AG04450 (cell line): ENCODE results near the gene SMCR8. TPM values are rescaled to one million over a fixed set of nuclear protein-coding genes. Genes with fewer than 3 reads are reported as not detected.
"Not testable (repeated sequence)": the region's sequence is repeated elsewhere in the genome, so short reads cannot be mapped to it uniquely, and the experiment has no call there.

ENCODE experiments used
- CTCF ChIA-PET: fragments of 300-600, 350-600 bp; formaldehyde crosslinking; extraction: SDS; loops from one replicate; lab custom pipeline; 2022; ENCODE audit warnings: antibody characterized with exemption, inconsistent platforms; lab: Charles Lee
- POLR2A ChIA-PET: fragments of 350-600 bp; formaldehyde crosslinking; extraction: SDS; loops from one replicate; lab custom pipeline; 2021; ENCODE audit warnings: antibody characterized with exemption, inconsistent platforms; lab: Yijun Ruan, JAX
- DNase-seq: peaks from one replicate; pipeline ENCODE4 v3.0.0-alpha.2; 2011; ENCODE audit warnings: low read depth, low spot score
- H3K27ac ChIP-seq: one replicate; pipeline ENCODE4 v1.5.1; 2012; ENCODE audit warnings: low read depth, low read length, control low read depth
- H3K27me3 ChIP-seq: one replicate; pipeline ENCODE4 v1.6.0; 2012; ENCODE audit warnings: low read length; ENCODE audit not compliant: control insufficient read depth, insufficient read depth
- H3K4me3 ChIP-seq: 2 replicates; pipeline ENCODE4 v1.5.1; 2011; ENCODE audit warnings: mild to moderate bottlenecking, low read depth, low read length, control low read depth
- H3K9me3 ChIP-seq: 2 replicates; pipeline ENCODE4 v1.5.1; 2012; ENCODE audit warnings: low read length; ENCODE audit not compliant: control insufficient read depth, insufficient read depth
- CTCF ChIP-seq: IDR thresholded peaks from 2 replicates; pipeline ENCODE4 v1.5.1; 2011; ENCODE audit warnings: low read depth, low read length, control low read depth, inconsistent platforms
- polyA plus RNA-seq: library from polyadenylated mRNA; depleted of rRNA; stranded (reverse); fragments of >200 nt; gene quantifications from 2 replicates; pipeline ENCODE4 v1.2.3, GENCODE V29; 2011

SMCR8 gene
- polyA plus RNA-seq, 1 experiment, result 8.5 TPM

GRCh38 chr17:18281788-18282187 lies 33.3 kb upstream of the SMCR8 start:
- H3K27me3 ChIP-seq, result no peaks in the 10 kb centered on the region
- DNase-seq, result no peak
- no peaks in the 10 kb centered on the region for H3K9me3 ChIP-seq
- no peak for TF ChIP-seq CTCF
- CTCF ChIA-PET, result no interaction called here
- no peak overlapping the region for H3K27ac ChIP-seq
- POLR2A ChIA-PET, result no interaction called here
- no peak overlapping the region for H3K4me3 ChIP-seq

DNA sequence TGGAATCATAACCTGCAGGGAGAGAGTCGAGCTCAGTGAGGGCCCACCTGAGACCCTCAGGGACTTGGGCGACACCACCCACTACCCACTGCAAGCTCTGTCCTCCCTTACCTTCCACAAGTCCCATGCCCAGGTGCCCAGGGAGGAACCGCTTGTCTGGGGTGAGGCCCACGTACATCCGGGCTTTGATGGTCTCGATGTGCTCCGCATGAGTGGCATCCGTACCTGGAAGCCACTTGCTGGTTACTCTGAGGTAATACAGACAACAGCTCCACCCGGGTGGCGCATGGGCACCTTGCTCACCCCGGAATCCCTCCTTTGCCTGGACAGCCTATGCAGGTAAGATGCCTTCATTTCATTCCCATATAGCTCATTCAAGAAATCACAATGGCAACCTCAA lies 29.8 kb upstream of the SMCR8 start:
- no peak for TF ChIP-seq CTCF
- no peaks in the 10 kb centered on the region for H3K27me3 ChIP-seq
- H3K9me3 ChIP-seq, result no peaks in the 10 kb centered on the region
- no peak overlapping the region for H3K27ac ChIP-seq
- ChIA-PET POLR2A (no interaction called here), CTCF (no interaction called here)
- no peak overlapping the region for H3K4me3 ChIP-seq
- DNase-seq, result no peak

GRCh38 chr17:18291718-18292540 lies 23.2 kb upstream of the SMCR8 start:
- Histone ChIP-seq H3K27me3 (no peaks in the 10 kb centered on the region), H3K27ac (no peak overlapping the region), H3K9me3 (no peaks in the 10 kb centered on the region), H3K4me3 (no peak overlapping the region)
- ChIA-PET CTCF (interaction anchor here (0.8 kb wide), 1 partner anchor 28 kb away, joined by 3 read pairs; no protein-coding TSS in a partner anchor), POLR2A (interaction anchor here (0.5 kb wide), 1 partner anchor 9 kb away, joined by 3 read pairs; no protein-coding TSS in a partner anchor)
- DNase-seq, result no peak
- TF ChIP-seq CTCF, result no peak

- H3K9me3 ChIP-seq, CTCF ChIA-PET, H3K27ac ChIP-seq, H3K27me3 ChIP-seq, DNase-seq, H3K4me3 ChIP-seq, POLR2A ChIA-PET: not testable (repeated sequence)
These were observed 17.0 kb upstream of the SMCR8 start for GRCh38 chr17:18298061-18298460.

GRCh38 chr17:18300725-18301480 lies 14.2 kb upstream of the SMCR8 start:
- Histone ChIP-seq H3K27me3 (no peaks in the 10 kb centered on the region), H3K4me3 (no peak overlapping the region), H3K27ac (no peak overlapping the region), H3K9me3 (no peaks in the 10 kb centered on the region)
- DNase-seq, result no peak
- ChIA-PET CTCF (no interaction called here), POLR2A (interaction anchor here (0.7 kb wide), 1 partner anchor 883 kb away, joined by 7 read pairs; no protein-coding TSS in a partner anchor)
- no peak for TF ChIP-seq CTCF

DNA sequence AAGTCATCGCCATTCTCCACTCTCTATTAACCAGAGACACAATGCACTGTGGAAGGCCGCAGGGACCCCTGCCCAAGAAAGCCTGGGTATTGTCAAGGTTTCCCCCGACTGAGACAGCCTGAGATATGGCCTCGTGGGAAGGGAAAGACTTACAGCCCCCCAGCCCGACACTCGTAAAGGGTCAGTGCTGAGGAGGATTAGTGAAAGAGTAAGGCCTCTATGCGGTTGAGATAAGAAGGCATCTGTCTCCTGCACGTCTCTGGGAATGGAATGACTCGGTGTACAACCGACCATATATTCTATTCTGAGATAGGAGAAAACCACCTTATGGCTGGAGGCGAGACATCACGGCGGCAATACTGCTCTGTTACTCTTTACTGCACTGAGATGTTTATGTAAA lies 11.9 kb upstream of the SMCR8 start:
- H3K27ac ChIP-seq, H3K9me3 ChIP-seq, H3K27me3 ChIP-seq, DNase-seq, POLR2A ChIA-PET, CTCF ChIA-PET, H3K4me3 ChIP-seq: not testable (repeated sequence)
